Measurements from ENCODE around the gene UST. TPM values are rescaled to one million over a fixed set of nuclear protein-coding genes. Genes with fewer than 3 reads are reported as not detected.

UST gene
- total and polyA plus RNA-seq, 2 of the 8 experiments (the other 6 are each of a cell fraction or from before 2014, with no cell fraction given): 13.5 to 34.5 TPM

DNA sequence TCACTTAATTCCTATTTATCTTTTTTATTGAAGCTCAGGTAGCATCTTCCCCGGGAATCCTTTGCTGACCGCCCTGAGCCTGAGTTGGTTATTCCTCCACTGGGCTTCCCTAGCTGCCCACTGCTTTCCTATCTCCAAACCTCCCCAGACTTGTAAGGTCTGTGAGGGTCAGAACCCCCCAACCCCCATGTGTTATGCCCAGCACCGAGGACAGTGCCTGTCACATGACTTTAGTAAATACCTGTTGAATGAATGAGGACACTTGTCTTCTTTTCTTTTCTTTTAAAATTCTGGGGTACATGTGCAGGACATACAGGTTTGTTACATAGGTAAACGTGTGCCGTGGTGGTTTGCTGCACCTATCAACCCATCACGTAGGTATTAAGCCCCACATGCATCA is 105.9 kb downstream of the UST start:
- no peak overlapping the region for H3K4me2 ChIP-seq (ENCODE audit: insufficient read depth in 1 of 2, low read depth in 2 of 2, low read length in 2 of 2)
- 95% methylated on average over 6 of the region's 6 CpGs; no CpG with 5 or more reads in 1 of the 2 experiments for WGBS, 2 experiments (ENCODE audit: extremely low coverage in 1 of 2, insufficient coverage in 1 of 2, insufficient read length in 1 of 2, insufficient replicate concordance in 2 of 2, low coverage in 1 of 2, low lambda C conversion rate in 2 of 2, missing lambda C conversion rate in 1 of 2)
- H3K4me3 ChIP-seq (ENCODE audit: extremely low read depth in 1 of 4, insufficient read depth in 2 of 4, low read depth in 3 of 4, low read length in 4 of 4): no peak overlapping the region
- no peak overlapping the region for H4K8ac ChIP-seq (ENCODE audit: extremely low read depth, insufficient read depth, low read length)
- H2BK12ac ChIP-seq (ENCODE audit: low read depth, low read length): 0 out of 2 replicates have a peak overlapping the region, but pooled peaks have one; percentile 27
- no peaks in the 10 kb centered on the region for H3K23me2 ChIP-seq (ENCODE audit: low read depth, low read length)
- no peak overlapping the region for H2BK20ac ChIP-seq (ENCODE audit: low read length)
- no peak for TF ChIP-seq BCL11A (IDR thresholded peaks at IDR 0.05; ENCODE audit: low read depth in 2 of 2, low read length in 2 of 2)
- TF ChIP-seq BACH1 (IDR thresholded peaks at IDR 0.05; ENCODE audit: low read length): no peak
- no peak for TF ChIP-seq EGR1 (IDR thresholded peaks at IDR 0.05; ENCODE audit: borderline replicate concordance, low read depth, low read length)
- TF ChIP-seq MAFK (IDR thresholded peaks at IDR 0.05; ENCODE audit: low read depth, low read length): no peak
- no peaks in the 10 kb centered on the region for H3K36me3 ChIP-seq (ENCODE audit: control insufficient read depth in 2 of 4, insufficient read depth in 4 of 4, low read length in 3 of 4)
- H4K20me1 ChIP-seq (replicated peaks in 1 of 2; ENCODE audit: control insufficient read depth in 1 of 2, insufficient read depth in 2 of 2, low read length in 2 of 2): peaks cover 3 to 9% of the 10 kb centered on the region in 2 experiments
- FAIRE-seq (no peak), DNase-seq (ENCODE audit: low read depth in 1 of 2, low spot score in 2 of 2) (no peak)
- peaks cover 9 to 92% of the 10 kb centered on the region in 2 experiments for H3K79me2 ChIP-seq (ENCODE audit: control insufficient read depth in 1 of 2, insufficient read depth in 2 of 2, low read length in 2 of 2)
- no peaks in the 10 kb centered on the region for H3K9me3 ChIP-seq (ENCODE audit: insufficient read depth in 2 of 2, low read depth in 1 of 2, low read length in 1 of 2)
- ChIA-PET CTCF (ENCODE audit: partially characterized antibody) (no interaction called here), POLR2A (ENCODE audit: partially characterized antibody) (no interaction called here)
- H2BK120ac ChIP-seq (replicated peaks; ENCODE audit: low read depth, low read length): no peak overlapping the region
- H2AK5ac ChIP-seq (ENCODE audit: low read depth, low read length): 0 out of 2 replicates have a peak overlapping the region, but pooled peaks have one; percentile 65
- no peak overlapping the region for H3K23ac ChIP-seq (ENCODE audit: insufficient read length)
- H3K4me1 ChIP-seq (replicated peaks in 1 of 4; ENCODE audit: control insufficient read depth in 3 of 4, insufficient read depth in 4 of 4, low read length in 3 of 4): peaks cover 9 to 19% (median 16%) of the 10 kb centered on the region in 4 experiments; a peak in 5 of 7 replicates
- H3K9ac ChIP-seq (replicated peaks in 1 of 4; ENCODE audit: extremely low read depth in 1 of 4, low read depth in 3 of 4, low read length in 3 of 4): no peak overlapping the region
- no peak overlapping the region for H3K4ac ChIP-seq (replicated peaks; ENCODE audit: insufficient read length, low read depth, low read length)
- H4K91ac ChIP-seq (replicated peaks; ENCODE audit: insufficient read length, low read length): no peak overlapping the region
- no peak overlapping the region for H2BK5ac ChIP-seq (ENCODE audit: low read depth, low read length)
- peaks cover 16% of the 10 kb centered on the region for H3K79me1 ChIP-seq (ENCODE audit: low read depth, low read length)
- no peak overlapping the region for H2AFZ ChIP-seq (ENCODE audit: low read length)
- H3K14ac ChIP-seq (ENCODE audit: insufficient read length): no peak overlapping the region
- H3K27me3 ChIP-seq (replicated peaks in 1 of 4; ENCODE audit: control insufficient read depth in 3 of 4, extremely low read depth in 1 of 4, insufficient read depth in 3 of 4, low read length in 3 of 4): no peaks in the 10 kb centered on the region
- H4K5ac ChIP-seq (ENCODE audit: insufficient read length, low read depth, low read length): no peak overlapping the region
- no peak overlapping the region for H3K27ac ChIP-seq (ENCODE audit: low read depth, low read length)
- no peak overlapping the region for H3K18ac ChIP-seq (ENCODE audit: extremely low read depth, low read length)
- no peak overlapping the region for H3K56ac ChIP-seq (replicated peaks; ENCODE audit: insufficient read length, low read depth, low read length)
- H2BK15ac ChIP-seq (ENCODE audit: low read length): no peak overlapping the region

All from H1 (cell line).